Activated gamma-delta T cell (primary cell): Measurements from ENCODE around the gene AUNIP.

Experiments
- DNase-seq: peaks from one replicate; lab custom pipeline; 2025; lab: John Stamatoyannopoulos, UW

Gene AUNIP

DNA sequence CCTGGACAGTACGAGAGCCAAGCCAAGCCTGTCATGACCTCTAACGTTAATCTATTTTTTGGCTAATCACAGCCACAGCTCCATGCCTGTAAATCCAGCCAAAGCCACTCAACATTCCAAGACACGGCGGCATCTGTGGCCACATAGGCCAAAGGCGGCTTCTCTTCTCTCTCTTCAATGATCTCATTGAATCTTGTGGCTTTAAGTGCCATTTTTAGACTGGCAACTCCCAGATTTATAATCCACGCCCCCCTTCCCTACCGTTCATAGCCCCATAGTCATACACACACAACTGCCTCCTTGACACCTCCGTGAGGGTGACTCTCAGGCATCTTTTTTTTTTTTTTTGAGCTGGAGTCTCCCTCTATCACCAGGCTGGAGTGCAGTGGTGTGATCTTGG lies 64.9 kb downstream of the AUNIP start:
- no peak for DNase-seq

DNA sequence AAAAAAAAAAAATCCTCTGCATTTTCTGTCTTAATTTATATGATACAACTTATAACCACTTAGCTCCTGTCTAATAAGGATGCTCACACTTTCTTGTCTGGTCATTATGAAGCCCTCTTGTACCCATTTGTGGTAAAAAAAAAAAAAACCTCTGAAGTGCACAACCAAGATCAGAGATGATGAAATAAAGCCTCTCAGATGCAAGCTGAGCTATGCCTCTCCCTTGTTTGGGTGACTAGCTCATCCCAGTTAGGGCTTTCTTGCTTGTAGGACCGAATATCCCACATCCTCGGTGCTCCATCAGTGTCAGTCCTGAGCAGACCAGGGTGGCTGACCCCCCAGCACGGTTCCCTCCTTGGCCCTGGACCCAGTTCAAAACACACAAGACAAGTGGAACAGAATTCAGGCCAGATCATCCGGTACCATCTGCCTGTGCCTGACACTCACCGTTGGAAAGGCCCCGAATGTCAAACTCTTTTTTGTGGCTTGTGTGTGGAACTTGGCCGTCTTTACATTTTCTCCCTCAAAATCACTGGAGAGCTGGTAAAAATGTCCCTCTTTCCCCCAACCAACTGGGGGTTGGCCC lies 65.6 kb downstream of the AUNIP start:
- no peak for DNase-seq

DNA sequence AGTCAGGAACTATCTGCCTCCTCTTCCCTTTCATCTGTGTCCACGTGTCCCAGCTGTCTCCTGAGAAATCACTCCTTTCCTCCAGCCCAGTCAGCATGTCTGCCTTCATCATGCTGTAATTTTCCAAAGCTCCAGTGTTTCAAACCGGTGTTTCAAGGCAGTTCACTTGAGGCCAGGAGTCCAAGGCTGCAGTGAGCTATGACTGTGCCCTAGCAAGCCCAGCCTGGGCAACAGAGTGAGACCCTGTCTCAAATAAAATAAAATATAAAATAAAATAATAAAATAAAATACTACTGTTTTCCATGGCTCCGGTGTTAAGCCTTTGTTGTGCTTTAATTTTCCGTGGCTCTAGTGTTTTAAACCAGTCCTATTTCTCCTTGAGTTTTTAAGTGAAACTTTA lies 67.1 kb downstream of the AUNIP start:
- DNase-seq: no peak

DNA sequence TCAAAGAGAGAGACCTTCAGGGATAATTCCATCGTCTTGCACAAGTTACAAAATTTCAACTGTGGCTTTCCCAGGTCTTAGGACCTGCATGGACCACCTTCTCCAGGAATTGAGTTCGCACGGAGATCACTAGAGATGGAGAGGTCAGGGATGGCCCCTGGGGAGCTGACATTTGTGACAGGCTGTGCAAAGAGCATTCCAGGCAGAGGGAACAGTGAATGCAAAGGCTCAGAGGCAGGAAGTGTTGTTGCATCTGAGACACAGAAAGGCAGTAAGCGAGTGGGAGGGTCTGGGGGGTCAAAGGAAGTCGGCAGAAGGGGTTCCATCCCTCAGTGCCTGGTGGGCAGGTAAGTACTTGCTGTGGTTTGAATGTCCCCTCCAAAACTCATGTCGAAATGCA lies 68.8 kb downstream of the AUNIP start:
- no peak for DNase-seq

DNA sequence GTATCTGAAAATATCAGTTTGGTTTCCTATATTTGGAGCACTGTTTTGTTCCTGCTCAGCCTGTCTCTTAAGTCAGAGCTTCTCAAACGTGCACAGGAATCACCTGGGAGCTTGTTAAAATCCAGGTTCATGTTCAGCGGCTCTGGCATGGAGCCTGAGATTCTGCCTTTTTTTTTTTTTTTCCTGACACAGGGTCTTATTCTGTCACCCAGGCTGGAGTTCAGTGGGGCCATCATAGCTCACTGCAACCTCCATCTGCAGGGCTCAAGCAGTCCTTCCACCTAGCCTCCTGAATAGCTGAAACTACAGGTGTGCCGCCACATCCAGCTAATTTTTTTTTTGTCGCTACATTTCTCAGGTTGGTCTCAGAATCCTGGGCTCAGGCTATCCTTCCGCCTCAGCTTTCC lies 71.5 kb downstream of the AUNIP start:
- DNase-seq: no peak

- no peak for DNase-seq
These were observed 72.1 kb downstream of the AUNIP start for GRCh38 chr1:25786887-25787759.

DNA sequence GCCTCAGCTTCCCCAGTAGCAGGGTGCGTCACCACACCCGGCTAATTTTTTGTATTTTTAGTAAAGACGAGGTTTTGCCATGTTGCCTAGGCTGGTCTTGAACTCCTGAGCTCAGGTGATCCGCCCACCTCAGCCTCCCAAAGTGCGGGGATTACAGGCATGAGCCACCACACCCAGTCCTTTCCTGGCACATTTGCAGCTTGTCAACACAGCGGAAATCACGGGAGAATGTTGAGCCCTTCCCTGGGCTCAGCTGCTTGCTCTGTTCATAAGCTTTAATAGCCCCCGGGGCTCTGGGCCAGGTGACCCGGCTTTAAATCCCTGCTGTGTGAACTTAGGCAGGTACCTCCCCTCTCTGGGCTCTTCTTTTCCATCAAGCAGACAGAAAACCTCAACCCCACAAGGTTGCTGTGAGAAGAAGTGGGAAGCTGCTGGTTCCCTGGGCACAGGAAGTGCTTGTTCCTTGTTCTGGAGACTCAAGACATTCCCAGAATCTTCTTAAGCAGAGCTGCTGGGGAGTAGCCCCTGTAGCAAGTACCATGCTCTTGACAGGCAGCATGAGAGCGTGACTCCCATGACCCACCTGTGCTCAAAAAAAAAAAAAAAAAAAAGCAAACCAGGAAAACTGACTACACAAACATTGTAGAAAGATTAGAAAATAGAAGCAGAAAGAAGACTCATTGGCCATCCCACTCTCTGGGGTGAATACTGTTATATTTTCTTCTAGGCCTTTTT lies 73.8 kb downstream of the AUNIP start:
- DNase-seq: no peak

GRCh38 chr1:25784575-25785051 lies 74.6 kb downstream of the AUNIP start:
- no peak for DNase-seq
